ENCODE results near the gene XRCC3. TPM values are rescaled to one million over a fixed set of nuclear protein-coding genes. Genes with fewer than 3 reads are reported as not detected.

The XRCC3 gene
- total and polyA plus RNA-seq, 10 of the 15 experiments (the other 5 are each of a cell fraction or from before 2014, with no cell fraction given): 0.37 to 52.0 (median 26.8) TPM

DNA sequence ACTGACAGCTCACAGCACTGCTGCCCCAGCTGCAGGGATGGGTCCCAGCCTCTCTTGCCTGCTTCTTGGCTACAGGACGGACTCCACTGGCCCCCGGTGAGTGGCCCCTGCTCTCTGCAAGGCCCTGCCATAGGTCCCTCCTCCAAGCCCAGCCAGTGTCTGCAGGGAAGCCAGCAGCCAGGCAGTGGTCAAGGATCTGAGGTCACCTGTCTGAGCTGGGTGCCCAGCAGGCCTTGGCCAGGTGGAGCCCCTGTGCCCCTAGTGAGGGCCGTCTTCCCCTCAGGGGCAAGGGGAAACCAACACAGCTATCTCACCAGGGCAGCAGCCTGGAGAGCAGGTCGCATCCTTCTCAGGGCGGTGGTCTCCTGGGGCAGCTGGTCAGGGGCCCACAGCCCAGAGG lies 13.2 kb downstream of the XRCC3 start:
- no peaks in the 10 kb centered on the region for H3K27me3 ChIP-seq (replicated peaks in 1 of 2; ENCODE audit: control insufficient read depth in 2 of 2, insufficient read depth in 2 of 2, low read length in 1 of 2)
- peak; percentile 49; the same call in 1 of the 2 replicates for TF ChIP-seq POLR2A (IDR thresholded peaks at IDR 0.05; ENCODE audit: low read depth, low read length)
- TF ChIP-seq KDM1A (IDR thresholded peaks at IDR 0.05; ENCODE audit: borderline replicate concordance): no peak
- no peak overlapping the region for H3K9ac ChIP-seq (ENCODE audit: control insufficient read depth, insufficient read depth, low read length)
- no peak overlapping the region for H3K4me2 ChIP-seq (ENCODE audit: control insufficient read depth, insufficient read depth)
- H3K4me1 ChIP-seq (ENCODE audit: control insufficient read depth, insufficient read depth, low read length): no peaks in the 10 kb centered on the region
- no peak overlapping the region for H3K4me3 ChIP-seq
- RAD21 ChIA-PET (ENCODE audit: unreplicated experiment): no interaction called here
- BruUV-seq (replicated peaks): no TSS peak
- H3K9me3 ChIP-seq (replicated peaks; ENCODE audit: control insufficient read depth, insufficient read depth, low read length): no peaks in the 10 kb centered on the region
- no peak overlapping the region for H2AFZ ChIP-seq (ENCODE audit: control insufficient read depth, low read depth, low read length)
- H3K36me3 ChIP-seq (ENCODE audit: control insufficient read depth in 2 of 2, insufficient read depth in 2 of 2, low read length in 1 of 2): peaks cover 5 to 44% of the 10 kb centered on the region in 2 experiments; a peak in 3 of 4 replicates
- no peaks in the 10 kb centered on the region for H3K79me2 ChIP-seq (ENCODE audit: control insufficient read depth, insufficient read depth, low read length)
- in situ Hi-C loops (cut with MboI) (no loop called here), intact Hi-C loops (cut with micrococcal nuclease; ENCODE audit: unreplicated experiment) (no loop called here)
- H4K20me1 ChIP-seq (ENCODE audit: control insufficient read depth, insufficient read depth): no peaks in the 10 kb centered on the region
- POLR2A ChIA-PET: no interaction called here
- CTCF ChIA-PET: interaction anchor here (1.3 kb wide), 1 partner anchor 12 kb away, joined by 5 read pairs; no protein-coding TSS in a partner anchor
- SMC1A ChIA-PET (ENCODE audit: uncharacterized antibody, unreplicated experiment): no interaction called here
- ATAC-seq (no peak), FAIRE-seq (no peak), DNase-seq (ENCODE audit: low read depth, low spot score) (no peak)
- no peak overlapping the region for H3K27ac ChIP-seq (ENCODE audit: control insufficient read depth, insufficient read depth)
- 80% methylated on average over 5 of the region's 5 CpGs for WGBS (ENCODE audit: insufficient coverage, insufficient replicate concordance, low lambda C conversion rate, missing lambda C conversion rate)

DNA sequence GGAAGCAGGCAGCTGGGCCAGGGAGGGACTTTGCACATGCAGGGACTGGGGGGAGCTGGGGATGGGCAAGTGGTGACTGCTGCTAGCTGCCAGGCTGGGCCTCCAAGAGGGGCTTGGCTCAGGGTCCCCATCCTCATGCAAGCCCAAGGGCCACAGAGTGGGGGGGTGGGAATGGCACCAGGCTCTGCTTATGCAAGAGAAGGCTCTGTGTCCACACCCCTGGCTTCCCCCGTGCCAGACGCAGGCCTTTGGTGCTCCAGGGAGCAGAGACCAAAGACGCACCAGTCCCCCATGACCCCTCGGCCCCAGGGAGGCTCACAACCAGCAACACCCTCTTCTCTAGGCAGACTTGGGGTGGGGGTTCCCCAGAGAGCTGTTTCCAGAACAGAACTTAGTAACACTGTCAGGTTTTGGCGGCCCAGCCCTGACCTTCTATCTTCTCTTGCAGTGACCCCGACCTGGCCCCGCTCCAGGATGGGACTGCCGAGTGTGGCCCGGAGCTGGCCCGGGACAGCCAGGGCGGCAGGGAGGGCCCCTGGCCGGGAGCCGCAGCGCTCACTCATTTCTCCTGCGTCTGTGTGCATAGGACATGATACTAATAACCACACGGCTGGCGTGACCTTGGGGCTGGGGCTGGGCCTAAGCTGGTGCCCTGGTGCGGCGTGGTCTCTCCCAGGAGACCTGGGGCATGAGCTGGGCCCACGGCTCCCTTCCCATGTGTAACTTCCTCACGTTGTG lies 14.3 kb downstream of the XRCC3 start:
- ATAC-seq (no peak), FAIRE-seq (no peak), DNase-seq (ENCODE audit: low read depth, low spot score) (no peak)
- in situ Hi-C loops (cut with MboI): no loop called here
- ChIA-PET SMC1A (ENCODE audit: uncharacterized antibody, unreplicated experiment) (no interaction called here), RAD21 (ENCODE audit: unreplicated experiment) (no interaction called here), CTCF (no interaction called here), POLR2A (interaction anchor here (0.6 kb wide), 1 partner anchor 975 kb away, joined by 4 read pairs; no protein-coding TSS in a partner anchor)
- no peaks in the 10 kb centered on the region; the same call in 1 of the 2 replicates for H3K4me1 ChIP-seq (ENCODE audit: control insufficient read depth, insufficient read depth, low read length)
- intact Hi-C loops (cut with micrococcal nuclease; ENCODE audit: unreplicated experiment): no loop called here
- WGBS (ENCODE audit: insufficient coverage, insufficient replicate concordance, low lambda C conversion rate, missing lambda C conversion rate): 41% methylated on average over 21 of the region's 21 CpGs
- H3K4me3 ChIP-seq: no peak overlapping the region
- no peak overlapping the region for H3K4me2 ChIP-seq (ENCODE audit: control insufficient read depth, insufficient read depth)
- no peak overlapping the region for H3K27ac ChIP-seq (ENCODE audit: control insufficient read depth, insufficient read depth)
- no peaks in the 10 kb centered on the region for H4K20me1 ChIP-seq (ENCODE audit: control insufficient read depth, insufficient read depth)
- H3K9me3 ChIP-seq (replicated peaks; ENCODE audit: control insufficient read depth, insufficient read depth, low read length): no peaks in the 10 kb centered on the region
- no peak overlapping the region for H3K9ac ChIP-seq (ENCODE audit: control insufficient read depth, insufficient read depth, low read length)
- H3K79me2 ChIP-seq (ENCODE audit: control insufficient read depth, insufficient read depth, low read length): no peaks in the 10 kb centered on the region
- BruUV-seq (replicated peaks): no TSS peak
- H2AFZ ChIP-seq (ENCODE audit: control insufficient read depth, low read depth, low read length): no peak overlapping the region
- H3K36me3 ChIP-seq (ENCODE audit: control insufficient read depth in 2 of 2, insufficient read depth in 2 of 2, low read length in 1 of 2): peaks cover 5 to 40% of the 10 kb centered on the region in 2 experiments; a peak in 3 of 4 replicates
- H3K27me3 ChIP-seq (replicated peaks in 1 of 2; ENCODE audit: control insufficient read depth in 2 of 2, insufficient read depth in 2 of 2, low read length in 1 of 2): no peaks in the 10 kb centered on the region
- TF ChIP-seq RB1 (IDR thresholded peaks at IDR 0.05; ENCODE audit: borderline replicate concordance): no peak
- TF ChIP-seq, protein P1, sequence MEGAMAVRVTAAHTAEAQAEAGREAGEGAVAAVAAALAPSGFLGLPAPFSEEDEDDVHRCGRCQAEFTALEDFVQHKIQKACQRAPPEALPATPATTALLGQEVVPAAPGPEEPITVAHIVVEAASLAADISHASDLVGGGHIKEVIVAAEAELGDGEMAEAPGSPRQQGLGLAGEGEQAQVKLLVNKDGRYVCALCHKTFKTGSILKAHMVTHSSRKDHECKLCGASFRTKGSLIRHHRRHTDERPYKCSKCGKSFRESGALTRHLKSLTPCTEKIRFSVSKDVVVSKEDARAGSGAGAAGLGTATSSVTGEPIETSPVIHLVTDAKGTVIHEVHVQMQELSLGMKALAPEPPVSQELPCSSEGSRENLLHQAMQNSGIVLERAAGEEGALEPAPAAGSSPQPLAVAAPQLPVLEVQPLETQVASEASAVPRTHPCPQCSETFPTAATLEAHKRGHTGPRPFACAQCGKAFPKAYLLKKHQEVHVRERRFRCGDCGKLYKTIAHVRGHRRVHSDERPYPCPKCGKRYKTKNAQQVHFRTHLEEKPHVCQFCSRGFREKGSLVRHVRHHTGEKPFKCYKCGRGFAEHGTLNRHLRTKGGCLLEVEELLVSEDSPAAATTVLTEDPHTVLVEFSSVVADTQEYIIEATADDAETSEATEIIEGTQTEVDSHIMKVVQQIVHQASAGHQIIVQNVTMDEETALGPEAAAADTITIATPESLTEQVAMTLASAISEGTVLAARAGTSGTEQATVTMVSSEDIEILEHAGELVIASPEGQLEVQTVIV (IDR thresholded peaks at IDR 0.05; ENCODE audit: borderline replicate concordance, partially characterized antibody): no peak
- TF ChIP-seq SREBF1 (IDR thresholded peaks at IDR 0.05; ENCODE audit: low read length): no peak
- no peak for TF ChIP-seq YBX1 (IDR thresholded peaks at IDR 0.05)
- no peak for TF ChIP-seq TBL1XR1 (IDR thresholded peaks at IDR 0.05; ENCODE audit: low read depth, low read length)
- TF ChIP-seq, protein P2, sequence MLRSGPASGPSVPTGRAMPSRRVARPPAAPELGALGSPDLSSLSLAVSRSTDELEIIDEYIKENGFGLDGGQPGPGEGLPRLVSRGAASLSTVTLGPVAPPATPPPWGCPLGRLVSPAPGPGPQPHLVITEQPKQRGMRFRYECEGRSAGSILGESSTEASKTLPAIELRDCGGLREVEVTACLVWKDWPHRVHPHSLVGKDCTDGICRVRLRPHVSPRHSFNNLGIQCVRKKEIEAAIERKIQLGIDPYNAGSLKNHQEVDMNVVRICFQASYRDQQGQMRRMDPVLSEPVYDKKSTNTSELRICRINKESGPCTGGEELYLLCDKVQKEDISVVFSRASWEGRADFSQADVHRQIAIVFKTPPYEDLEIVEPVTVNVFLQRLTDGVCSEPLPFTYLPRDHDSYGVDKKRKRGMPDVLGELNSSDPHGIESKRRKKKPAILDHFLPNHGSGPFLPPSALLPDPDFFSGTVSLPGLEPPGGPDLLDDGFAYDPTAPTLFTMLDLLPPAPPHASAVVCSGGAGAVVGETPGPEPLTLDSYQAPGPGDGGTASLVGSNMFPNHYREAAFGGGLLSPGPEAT (IDR thresholded peaks at IDR 0.05; ENCODE audit: low read depth): no peak
- TF ChIP-seq PAX5 (IDR thresholded peaks at IDR 0.05; ENCODE audit: borderline replicate concordance, low read depth, low read length): no peak
- TF ChIP-seq NR2C2 (IDR thresholded peaks at IDR 0.05; ENCODE audit: borderline replicate concordance, control insufficient read depth, insufficient read length, low read depth): no peak
- TF ChIP-seq KLF5 (IDR thresholded peaks at IDR 0.05; ENCODE audit: partially characterized antibody): no peak
- TF ChIP-seq MEF2A (IDR thresholded peaks at IDR 0.05; ENCODE audit: insufficient read depth, low read depth, low read length): no peak
- TF ChIP-seq BCL11A (IDR thresholded peaks at IDR 0.05; ENCODE audit: low read depth, low read length): no peak
- TF ChIP-seq SPI1 (IDR thresholded peaks at IDR 0.05; ENCODE audit: borderline replicate concordance, insufficient read depth, low read depth, low read length): no peak
